Kidney (tissue), 14 donors: ENCODE measurements around the gene PIM1. TPM values are rescaled to one million over a fixed set of nuclear protein-coding genes. Genes with fewer than 3 reads are reported as not detected.
"Not testable (repeated sequence)": the region's sequence is repeated elsewhere in the genome, so short reads cannot be mapped to it uniquely, and the experiment has no call there.

Source experiments
- DNase-seq, 5 donors: peaks; one replicate each; pipeline ENCODE4 v3.0.0-alpha.2; 2013 to 2020
- FAIRE-seq: peaks from 2 replicates; lab custom pipeline; 2012; peaks lifted over from hg19 to GRCh38; lab: Jason Lieb, UNC
- H3K27ac ChIP-seq, 2 donors: one replicate each; pipeline ENCODE4 v1.7.0; 2013; ENCODE audit warnings: low read depth in 2 of 2, low read length in 2 of 2, inconsistent platforms in 1 of 2
- H3K27me3 ChIP-seq: one replicate; pipeline ENCODE4 v1.7.1; 2013; ENCODE audit warnings: low read length, inconsistent platforms; ENCODE audit not compliant: control insufficient read depth, insufficient read depth
- H3K36me3 ChIP-seq, 3 donors: one replicate each; pipeline versions ENCODE4 v1.7.0 to v1.7.1; 2013; ENCODE audit warnings: low read length in 3 of 3, control low read depth in 1 of 3, inconsistent platforms in 1 of 3; ENCODE audit not compliant: insufficient read depth in 3 of 3, control insufficient read depth in 2 of 3
- H3K4me1 ChIP-seq, 3 donors: one replicate each; pipeline versions ENCODE4 v1.7.0 to v1.7.1; 2013; ENCODE audit warnings: low read length in 3 of 3, inconsistent platforms in 1 of 3, low read depth in 1 of 3; ENCODE audit not compliant: control insufficient read depth in 2 of 3, insufficient read depth in 2 of 3
- H3K4me3 ChIP-seq, 3 donors: one replicate each; pipeline versions ENCODE4 v1.7.0 to v1.8.1; 2013; ENCODE audit warnings: low read length in 3 of 3, control low read depth in 1 of 3, inconsistent platforms in 1 of 3
- H3K9ac ChIP-seq, 3 donors: one replicate each; pipeline versions ENCODE4 v1.7.0 to v1.7.1; 2013; ENCODE audit warnings: low read length in 3 of 3, control low read depth in 1 of 3, inconsistent platforms in 1 of 3
- H3K9me3 ChIP-seq, 3 donors: one replicate each; pipeline versions ENCODE4 v1.7.0 to v1.7.1; 2013; ENCODE audit warnings: low read length in 3 of 3, control low read depth in 1 of 3, inconsistent platforms in 1 of 3; ENCODE audit not compliant: control insufficient read depth in 2 of 3, insufficient read depth in 1 of 3
- intact Hi-C: fragments of 100-400 bp; cut with DNase I; formaldehyde crosslinking; loops from one replicate; pipeline ENCODE4 v1.11.1; 2022
- polyA plus RNA-seq: library from polyadenylated mRNA; stranded (reverse); fragments of 350-450 nt; fragmentation: Illumina TruSeq; extraction: RNeasy Lipid Tissue Mini Kit (QIAGEN cat#74804); gene quantifications from one replicate; pipeline ENCODE4 v1.2.3, GENCODE V29; 2014; ENCODE audit warnings: low read depth, low replicate concordance; ENCODE audit not compliant: insufficient read depth
- total RNA-seq: library from RNA; stranded (reverse); fragmentation: NEBNext Ultra II Directional; extraction: Animal tissue kit (Norgen Biotek cat#: 25700); gene quantifications from one replicate; pipeline ENCODE4 v1.2.1, GENCODE V29; 2021
- TF ChIP-seq, protein P1 (sequence below): IDR thresholded peaks from 3 replicates; pipeline ENCODE4 v1.5.1; 2012; ENCODE audit warnings: mild to moderate bottlenecking, moderate library complexity, borderline replicate concordance; ENCODE audit not compliant: insufficient read depth; ENCODE audit errors: extremely low read depth
- donor health status: control.
- donor health status: control.
- donor health status: control.
- donor health status: control.
- donor health status: control.
- donor health status: DM: yes; HTN: yes; CAD: no.
- donor health status: Normal renal cell carcinoma (clear cell type).

The PIM1 gene
- total and polyA plus RNA-seq, 2 donors from 2014 or later: 19.1 to 30.4 TPM

DNA sequence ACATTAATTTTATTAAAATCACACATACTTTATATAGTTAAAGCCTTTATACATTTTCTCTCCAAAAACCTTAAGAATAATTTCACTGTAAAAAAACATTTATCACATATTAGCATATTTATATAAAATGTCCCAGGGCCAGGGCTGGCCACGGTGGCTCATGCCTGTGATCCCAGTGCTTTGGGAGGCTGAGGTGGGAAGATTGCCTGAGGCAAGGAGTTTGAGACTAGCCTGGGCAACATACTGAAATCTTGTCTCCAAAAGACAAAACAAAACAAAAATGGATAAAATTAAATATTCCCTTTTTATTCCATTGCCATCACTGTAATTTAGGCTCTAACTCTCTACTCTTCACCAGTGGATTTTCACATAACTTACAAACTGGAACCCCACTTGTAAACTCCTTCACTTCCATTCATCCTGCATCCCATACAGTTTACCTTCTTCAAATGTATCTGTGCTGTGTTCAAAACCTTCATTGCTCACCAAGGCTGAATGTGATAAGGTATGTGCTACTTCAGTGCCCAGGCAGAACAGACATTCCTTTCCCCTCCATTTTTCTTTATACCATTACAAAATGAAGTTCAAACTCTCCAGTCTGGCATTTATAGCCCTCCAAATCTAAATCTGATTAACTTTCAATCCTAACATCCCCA, 42.9 kb upstream of the PIM1 start:
- Histone ChIP-seq H3K27me3 (no peaks in the 10 kb centered on the region), H3K27ac (peak overlapping the region; percentile 53 to 57), H3K36me3 (no peaks in the 10 kb centered on the region), H3K9me3 (no peaks in the 10 kb centered on the region), H3K4me3 (no peak overlapping the region), H3K9ac (peak overlapping the region in 1 of 3 donors; percentile 0), H3K4me1 (peaks cover 2 to 19% (median 14%) of the 10 kb centered on the region in 3 donors)
- intact Hi-C loops: no loop called here
- peak in 1 of 5 donors; percentile 25 for DNase-seq
- TF ChIP-seq, protein P1, sequence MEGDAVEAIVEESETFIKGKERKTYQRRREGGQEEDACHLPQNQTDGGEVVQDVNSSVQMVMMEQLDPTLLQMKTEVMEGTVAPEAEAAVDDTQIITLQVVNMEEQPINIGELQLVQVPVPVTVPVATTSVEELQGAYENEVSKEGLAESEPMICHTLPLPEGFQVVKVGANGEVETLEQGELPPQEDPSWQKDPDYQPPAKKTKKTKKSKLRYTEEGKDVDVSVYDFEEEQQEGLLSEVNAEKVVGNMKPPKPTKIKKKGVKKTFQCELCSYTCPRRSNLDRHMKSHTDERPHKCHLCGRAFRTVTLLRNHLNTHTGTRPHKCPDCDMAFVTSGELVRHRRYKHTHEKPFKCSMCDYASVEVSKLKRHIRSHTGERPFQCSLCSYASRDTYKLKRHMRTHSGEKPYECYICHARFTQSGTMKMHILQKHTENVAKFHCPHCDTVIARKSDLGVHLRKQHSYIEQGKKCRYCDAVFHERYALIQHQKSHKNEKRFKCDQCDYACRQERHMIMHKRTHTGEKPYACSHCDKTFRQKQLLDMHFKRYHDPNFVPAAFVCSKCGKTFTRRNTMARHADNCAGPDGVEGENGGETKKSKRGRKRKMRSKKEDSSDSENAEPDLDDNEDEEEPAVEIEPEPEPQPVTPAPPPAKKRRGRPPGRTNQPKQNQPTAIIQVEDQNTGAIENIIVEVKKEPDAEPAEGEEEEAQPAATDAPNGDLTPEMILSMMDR: no peak
- FAIRE-seq: no peak

DNA sequence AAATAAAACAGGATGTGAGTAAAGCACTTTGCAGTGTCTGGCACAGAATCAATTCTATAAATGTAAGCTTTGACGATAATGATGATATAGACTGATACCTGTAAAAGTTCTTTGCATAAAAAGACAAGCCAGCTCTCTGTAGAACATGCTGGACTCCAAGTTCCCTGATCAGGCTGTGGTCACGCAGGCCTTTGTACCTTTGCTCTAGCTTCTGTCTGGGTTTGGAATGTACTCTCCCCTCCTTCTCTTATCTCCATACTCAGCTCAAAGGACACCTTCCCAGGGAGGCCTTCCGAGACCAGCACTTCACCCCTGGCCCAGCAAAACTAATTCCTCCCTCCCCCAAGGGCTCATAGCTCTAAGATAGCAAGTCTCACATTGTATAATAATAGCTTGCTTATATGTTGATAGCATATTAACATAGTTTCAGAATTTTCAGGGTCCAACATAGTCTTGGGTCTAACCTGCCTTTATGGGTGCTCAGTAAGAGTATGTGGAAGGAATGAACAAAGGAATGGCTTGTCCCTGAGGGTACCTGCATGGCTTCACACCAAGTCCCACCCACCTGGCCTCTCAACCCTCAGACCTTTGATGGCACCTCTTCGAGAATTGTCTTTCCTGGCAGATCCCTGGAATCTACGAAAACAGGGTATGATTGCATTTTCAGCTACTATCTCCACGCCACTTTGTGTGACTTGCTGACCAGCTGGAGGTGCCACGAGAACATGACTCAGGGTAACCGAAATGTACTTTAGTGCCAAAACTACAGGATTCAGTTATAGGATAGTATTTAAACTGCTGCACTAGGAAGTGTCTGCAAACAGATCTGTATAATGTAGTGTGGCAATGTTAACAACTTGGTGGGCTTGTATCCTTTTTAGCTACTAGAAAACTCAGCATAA, 41.7 kb upstream of the PIM1 start:
- Histone ChIP-seq H3K9ac (peak overlapping the region in 1 of 3 donors; percentile 41), H3K27me3 (no peaks in the 10 kb centered on the region), H3K27ac (peak overlapping the region; percentile 40 to 73), H3K9me3 (no peaks in the 10 kb centered on the region), H3K4me3 (no peak overlapping the region), H3K4me1 (peaks cover 2 to 19% (median 14%) of the 10 kb centered on the region in 3 donors), H3K36me3 (no peaks in the 10 kb centered on the region)
- FAIRE-seq (no peak), DNase-seq (peak in 1 of 5 donors; percentile 12)
- intact Hi-C loops: no loop called here
- TF ChIP-seq, protein P1: peak; percentile 7

DNA sequence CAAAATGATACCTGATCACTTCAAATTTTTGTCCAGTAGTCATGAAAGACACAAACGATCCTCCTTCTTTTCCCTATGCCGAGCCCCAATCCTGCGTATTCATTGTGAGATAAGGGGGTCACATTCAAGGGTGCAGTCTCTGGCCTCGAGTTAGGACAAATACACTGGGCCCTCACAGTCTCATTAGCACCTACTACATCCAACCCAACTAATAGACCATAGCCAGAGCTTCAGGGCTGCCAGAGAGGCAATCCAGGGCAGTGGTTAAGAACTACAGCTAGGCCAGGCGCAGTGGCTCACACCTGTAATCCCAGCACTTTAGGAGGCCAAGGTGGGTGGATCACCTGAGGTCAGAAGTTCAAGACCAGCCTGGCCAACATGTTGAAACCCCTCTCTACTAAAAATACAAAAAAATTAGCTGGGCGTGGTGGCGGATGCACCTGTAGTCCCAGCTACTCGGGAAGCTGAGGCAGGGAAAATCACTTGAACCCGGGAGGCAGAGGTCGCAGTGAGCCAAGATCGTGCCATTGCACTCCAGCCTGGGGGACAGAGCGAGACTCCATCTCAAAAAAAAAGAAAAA, 41.0 kb upstream of the PIM1 start:
- FAIRE-seq: not testable (repeated sequence)

More for the DNA sequence above, 41.0 kb upstream of the PIM1 start:
- peak in 1 of 5 donors; percentile 8 for DNase-seq
- Histone ChIP-seq H3K9ac (peak overlapping the region in 1 of 3 donors; percentile 41), H3K4me1 (peaks cover 2 to 19% (median 14%) of the 10 kb centered on the region in 3 donors), H3K27ac (peak overlapping the region; percentile 40 to 73)
- H3K36me3 ChIP-seq, H3K9me3 ChIP-seq, H3K27me3 ChIP-seq, H3K4me3 ChIP-seq, intact Hi-C loops: not testable (repeated sequence)
